ENCODE data around the gene BTBD9.

DNA sequence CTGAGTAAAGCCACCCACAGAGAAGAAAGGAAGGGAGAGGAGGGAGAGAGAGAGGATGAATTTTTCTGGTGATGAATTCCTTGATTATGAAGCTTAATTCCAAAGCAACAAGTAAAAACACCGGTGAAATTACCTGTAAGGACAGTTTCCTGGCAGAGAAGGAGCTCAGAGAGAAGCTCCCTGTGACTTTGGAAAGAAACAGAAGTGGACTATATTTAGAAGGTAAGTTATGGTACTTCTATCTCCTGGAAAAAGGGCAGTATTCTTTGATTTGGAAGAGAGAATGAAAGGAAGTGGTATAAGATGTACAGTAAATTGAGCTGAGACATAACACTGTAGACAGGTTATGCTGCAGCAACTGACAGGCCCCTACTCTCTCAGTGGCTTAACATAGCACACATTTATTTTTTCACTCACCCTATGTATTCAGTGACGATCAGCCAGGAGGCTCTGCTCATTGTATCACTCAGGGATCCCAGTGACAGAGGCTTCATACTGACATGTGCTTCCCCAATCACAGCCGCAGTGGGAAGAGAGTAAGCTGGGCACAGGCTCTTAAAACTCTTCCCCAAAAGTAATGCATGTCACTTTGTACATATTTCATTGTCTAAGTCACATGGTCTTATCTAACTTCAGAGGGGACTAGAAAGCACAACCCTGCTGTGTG lies 349.5 kb downstream of the BTBD9 start:
- TF ChIP-seq, protein P1, sequence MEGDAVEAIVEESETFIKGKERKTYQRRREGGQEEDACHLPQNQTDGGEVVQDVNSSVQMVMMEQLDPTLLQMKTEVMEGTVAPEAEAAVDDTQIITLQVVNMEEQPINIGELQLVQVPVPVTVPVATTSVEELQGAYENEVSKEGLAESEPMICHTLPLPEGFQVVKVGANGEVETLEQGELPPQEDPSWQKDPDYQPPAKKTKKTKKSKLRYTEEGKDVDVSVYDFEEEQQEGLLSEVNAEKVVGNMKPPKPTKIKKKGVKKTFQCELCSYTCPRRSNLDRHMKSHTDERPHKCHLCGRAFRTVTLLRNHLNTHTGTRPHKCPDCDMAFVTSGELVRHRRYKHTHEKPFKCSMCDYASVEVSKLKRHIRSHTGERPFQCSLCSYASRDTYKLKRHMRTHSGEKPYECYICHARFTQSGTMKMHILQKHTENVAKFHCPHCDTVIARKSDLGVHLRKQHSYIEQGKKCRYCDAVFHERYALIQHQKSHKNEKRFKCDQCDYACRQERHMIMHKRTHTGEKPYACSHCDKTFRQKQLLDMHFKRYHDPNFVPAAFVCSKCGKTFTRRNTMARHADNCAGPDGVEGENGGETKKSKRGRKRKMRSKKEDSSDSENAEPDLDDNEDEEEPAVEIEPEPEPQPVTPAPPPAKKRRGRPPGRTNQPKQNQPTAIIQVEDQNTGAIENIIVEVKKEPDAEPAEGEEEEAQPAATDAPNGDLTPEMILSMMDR (IDR thresholded peaks at IDR 0.05): no peak
- TF ChIP-seq POLR2A (IDR thresholded peaks at IDR 0.05): no peak
